HG02981 (cell line): ENCODE data around the gene NPSR1.
"Not testable (repeated sequence)": the region's sequence is repeated elsewhere in the genome, so short reads cannot be mapped to it uniquely, and the experiment has no call there.

Source experiments
- ATAC-seq: cut with Tn5 transposase; IDR thresholded peaks from one replicate; pipeline ENCODE4 v1.9.1; 2021; ENCODE audit warnings: mild to moderate bottlenecking, moderate library complexity; ENCODE audit not compliant: unreplicated experiment

NPSR1 gene

GRCh38 chr7:34831436-34831835 is 173.4 kb downstream of the NPSR1 start:
- ATAC-seq: no peak

GRCh38 chr7:34832020-34832419 is 174.0 kb downstream of the NPSR1 start:
- ATAC-seq: no peak

- no peak for ATAC-seq
Observed at GRCh38 chr7:34835901-34836600, 178.0 kb downstream of the NPSR1 start.

GRCh38 chr7:34837316-34837715 is 179.3 kb downstream of the NPSR1 start:
- ATAC-seq: no peak

- no peak for ATAC-seq
Observed at GRCh38 chr7:34837801-34838201, 179.8 kb downstream of the NPSR1 start.

- ATAC-seq: no peak
Observed at GRCh38 chr7:34838329-34838728, 180.3 kb downstream of the NPSR1 start.

- no peak for ATAC-seq
Observed at GRCh38 chr7:34839645-34840044, 181.6 kb downstream of the NPSR1 start.

- ATAC-seq: no peak
Observed at GRCh38 chr7:34840176-34840785, 182.3 kb downstream of the NPSR1 start.

- ATAC-seq: no peak
Observed at GRCh38 chr7:34841326-34841725, 183.3 kb downstream of the NPSR1 start.

- ATAC-seq: no peak
Observed at GRCh38 chr7:34842782-34843181, 184.8 kb downstream of the NPSR1 start.

- ATAC-seq: no peak
Observed at GRCh38 chr7:34844406-34844805, 186.4 kb downstream of the NPSR1 start.

GRCh38 chr7:34844936-34845665 is 187.1 kb downstream of the NPSR1 start:
- ATAC-seq: no peak

GRCh38 chr7:34845666-34846361 is 187.8 kb downstream of the NPSR1 start:
- no peak for ATAC-seq

GRCh38 chr7:34846976-34847375 is 189.0 kb downstream of the NPSR1 start:
- no peak for ATAC-seq

GRCh38 chr7:34848670-34849069 is 190.7 kb downstream of the NPSR1 start:
- no peak for ATAC-seq

GRCh38 chr7:34849163-34849960 is 191.3 kb downstream of the NPSR1 start:
- no peak for ATAC-seq

GRCh38 chr7:34849986-34850385 is 192.0 kb downstream of the NPSR1 start:
- ATAC-seq: no peak

GRCh38 chr7:34850681-34851080 is 192.7 kb downstream of the NPSR1 start:
- ATAC-seq: no peak

- ATAC-seq: no peak
Observed at GRCh38 chr7:34851431-34851830, 193.4 kb downstream of the NPSR1 start.

- not testable (repeated sequence) for ATAC-seq
Observed at GRCh38 chr7:34858444-34858843, 200.4 kb downstream of the NPSR1 start.

GRCh38 chr7:34859281-34859680 is 201.3 kb downstream of the NPSR1 start:
- ATAC-seq: not testable (repeated sequence)
